HCEC 1CT (cell line): ENCODE results near the gene SYNGR3.

ENCODE experiments used
- DNase-seq: peaks from one replicate; pipeline ENCODE4 v3.0.0-alpha.2; 2017

SYNGR3 gene

DNA sequence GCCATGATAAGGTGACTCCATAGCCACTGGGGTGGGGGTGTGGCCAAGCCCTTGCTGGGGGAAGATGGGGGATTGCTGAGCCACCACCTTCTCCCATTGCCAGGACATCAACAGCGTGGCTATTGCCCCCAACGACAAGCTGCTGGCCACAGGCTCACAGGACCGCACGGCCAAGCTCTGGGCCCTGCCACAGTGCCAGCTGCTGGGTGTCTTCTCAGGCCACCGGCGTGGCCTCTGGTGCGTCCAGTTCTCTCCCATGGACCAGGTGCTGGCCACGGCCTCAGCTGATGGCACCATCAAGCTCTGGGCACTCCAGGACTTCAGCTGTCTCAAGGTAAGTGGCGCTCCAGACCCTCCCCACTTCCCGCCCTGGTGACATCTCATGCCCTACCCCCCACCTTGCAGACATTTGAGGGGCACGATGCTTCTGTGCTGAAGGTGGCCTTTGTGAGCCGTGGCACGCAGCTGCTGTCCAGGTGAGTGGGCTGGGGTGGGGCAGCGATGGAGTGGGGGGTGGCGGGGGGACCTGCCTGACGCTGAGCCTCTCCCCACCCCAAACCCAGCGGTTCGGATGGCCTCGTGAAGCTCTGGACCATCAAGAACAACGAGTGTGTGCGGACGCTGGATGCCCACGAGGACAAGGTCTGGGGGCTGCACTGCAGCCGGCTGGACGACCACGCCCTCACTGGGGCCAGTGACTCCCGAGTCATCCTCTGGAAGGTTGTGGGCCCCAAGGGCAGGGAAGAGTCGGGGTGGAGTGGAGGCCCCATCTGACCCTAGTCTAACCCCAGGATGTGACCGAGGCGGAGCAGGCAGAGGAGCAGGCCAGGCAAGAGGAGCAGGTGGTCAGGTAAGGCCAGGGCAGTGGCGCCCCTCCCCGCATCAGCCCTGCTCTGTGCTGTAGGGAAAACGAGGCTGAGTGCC lies 12.6 kb upstream of the SYNGR3 start:
- no peak for DNase-seq

- no peak for DNase-seq
Measured at GRCh38 chr16:1977875-1978268, 11.9 kb upstream of the SYNGR3 start.

GRCh38 chr16:1978476-1979120 lies 11.2 kb upstream of the SYNGR3 start:
- no peak for DNase-seq

DNA sequence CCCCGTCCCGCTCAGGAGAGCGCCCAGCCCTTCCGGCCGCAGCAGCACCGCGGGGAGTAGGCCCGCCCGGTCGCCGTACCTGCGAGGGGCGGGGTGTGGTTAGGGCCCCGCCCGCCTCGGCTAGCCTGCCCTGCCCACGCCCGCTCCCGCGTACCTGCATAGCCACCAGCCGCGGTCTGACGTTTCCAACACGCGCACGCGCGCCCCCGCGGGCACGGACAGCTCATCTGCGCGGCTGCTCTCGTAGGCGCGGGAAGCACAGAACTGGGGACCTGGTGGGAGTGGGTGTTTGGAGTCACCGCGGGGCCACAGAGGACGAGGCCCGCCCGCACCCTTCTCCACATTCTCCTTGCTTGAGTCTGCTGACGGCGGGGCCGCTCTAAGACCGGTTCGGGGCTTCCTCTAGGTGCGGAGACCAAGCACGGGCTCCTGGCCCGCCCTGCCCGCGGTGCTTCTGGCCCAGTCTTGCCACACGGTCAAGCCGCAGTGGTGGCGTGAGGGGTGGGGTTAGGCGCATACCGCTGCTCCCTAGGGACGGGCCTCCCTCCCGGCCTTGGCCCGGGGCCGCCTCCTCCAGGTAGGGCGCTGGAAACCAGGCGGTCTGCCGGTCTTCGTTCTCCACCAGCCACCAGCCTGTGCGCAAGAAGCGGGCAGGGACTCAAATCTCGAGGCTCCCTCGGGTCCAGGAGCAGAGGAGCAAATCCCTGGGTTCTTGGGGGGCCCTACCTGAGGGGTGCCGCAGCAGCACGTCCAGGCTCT lies 10.3 kb upstream of the SYNGR3 start:
- no peak for DNase-seq

GRCh38 chr16:1980030-1980769 lies 9.6 kb upstream of the SYNGR3 start:
- DNase-seq: no peak

GRCh38 chr16:1980770-1981087 lies 9.0 kb upstream of the SYNGR3 start:
- DNase-seq: no peak

- DNase-seq: no peak
Measured at GRCh38 chr16:1981398-1981836, 8.4 kb upstream of the SYNGR3 start, which contains the start of gene NOXO1. TSS of gene NOXO1 (minus strand) at chr16:1981469. CDS start at chr16:1981179, 290 bp downstream.

- DNase-seq: no peak
Measured at GRCh38 chr16:1982013-1982433, 7.7 kb upstream of the SYNGR3 start.

DNA sequence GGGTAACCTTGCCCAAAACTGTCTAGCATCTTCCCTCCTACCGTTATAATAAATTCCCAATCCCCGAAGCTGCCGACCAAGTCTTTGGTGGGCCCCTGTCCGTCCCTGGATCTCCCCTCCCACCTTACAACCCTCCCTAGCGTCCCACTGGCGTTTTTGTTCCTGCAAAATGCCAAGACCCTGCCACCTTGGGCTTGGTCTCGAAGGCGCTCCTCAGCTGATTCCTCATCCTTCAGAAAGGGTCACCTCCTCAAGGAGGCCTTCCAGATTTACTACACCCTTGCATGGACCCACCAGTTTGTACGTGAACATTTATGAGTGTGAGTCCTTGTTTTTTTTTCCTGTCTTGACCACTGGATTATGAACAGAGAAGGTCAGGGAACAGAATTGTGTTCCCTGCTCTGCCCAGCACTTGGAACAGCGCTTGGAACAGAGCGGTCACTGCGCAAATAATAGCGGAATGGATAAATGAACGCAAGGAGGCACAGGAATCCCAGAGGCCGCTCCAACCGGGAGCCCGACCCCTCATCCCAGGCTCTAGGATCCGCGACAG lies 6.7 kb upstream of the SYNGR3 start:
- DNase-seq: peak; percentile 28

- peak; percentile 90 for DNase-seq
Measured at GRCh38 chr16:1983544-1984346, 6.0 kb upstream of the SYNGR3 start, which contains the start of gene GFER. TSS of gene GFER (plus strand) at chr16:1984193. CDS start at chr16:1984219, 26 bp downstream.

DNA sequence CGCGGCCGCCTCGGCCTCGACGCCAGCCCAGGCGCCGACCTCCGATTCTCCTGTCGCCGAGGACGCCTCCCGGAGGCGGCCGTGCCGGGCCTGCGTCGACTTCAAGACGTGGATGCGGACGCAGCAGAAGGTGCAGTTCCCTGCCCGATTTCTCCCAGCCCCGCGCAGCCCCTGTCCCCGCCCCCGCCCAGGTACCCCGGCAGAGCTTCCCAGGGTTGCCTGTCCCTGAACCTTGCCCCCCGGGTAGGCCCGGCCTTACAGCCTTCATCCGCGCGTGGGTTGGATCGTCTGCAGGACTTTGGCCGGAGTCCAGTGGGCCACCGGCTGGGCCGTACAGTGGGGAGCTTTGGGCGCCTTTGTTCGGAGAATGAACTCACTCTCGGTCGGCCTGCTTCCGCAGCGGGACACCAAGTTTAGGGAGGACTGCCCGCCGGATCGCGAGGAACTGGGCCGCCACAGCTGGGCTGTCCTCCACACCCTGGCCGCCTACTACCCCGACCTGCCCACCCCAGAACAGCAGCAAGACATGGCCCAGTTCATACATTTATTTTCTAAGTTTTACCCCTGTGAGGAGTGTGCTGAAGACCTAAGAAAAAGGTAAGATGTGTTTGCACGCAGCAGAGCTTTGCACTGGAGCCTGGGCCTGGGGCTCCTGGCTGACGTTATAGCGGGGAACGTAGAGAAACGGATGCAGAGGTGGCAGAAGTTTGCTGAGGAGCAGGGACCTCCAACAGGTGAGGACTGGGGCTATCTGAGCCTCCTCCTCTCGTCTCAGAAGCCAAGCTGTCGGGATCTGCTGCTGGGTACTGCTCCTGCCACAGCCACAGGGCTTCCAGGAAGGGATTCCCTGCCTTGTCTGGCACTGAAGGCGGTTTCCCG lies 5.2 kb upstream of the SYNGR3 start:
- DNase-seq: no peak

DNA sequence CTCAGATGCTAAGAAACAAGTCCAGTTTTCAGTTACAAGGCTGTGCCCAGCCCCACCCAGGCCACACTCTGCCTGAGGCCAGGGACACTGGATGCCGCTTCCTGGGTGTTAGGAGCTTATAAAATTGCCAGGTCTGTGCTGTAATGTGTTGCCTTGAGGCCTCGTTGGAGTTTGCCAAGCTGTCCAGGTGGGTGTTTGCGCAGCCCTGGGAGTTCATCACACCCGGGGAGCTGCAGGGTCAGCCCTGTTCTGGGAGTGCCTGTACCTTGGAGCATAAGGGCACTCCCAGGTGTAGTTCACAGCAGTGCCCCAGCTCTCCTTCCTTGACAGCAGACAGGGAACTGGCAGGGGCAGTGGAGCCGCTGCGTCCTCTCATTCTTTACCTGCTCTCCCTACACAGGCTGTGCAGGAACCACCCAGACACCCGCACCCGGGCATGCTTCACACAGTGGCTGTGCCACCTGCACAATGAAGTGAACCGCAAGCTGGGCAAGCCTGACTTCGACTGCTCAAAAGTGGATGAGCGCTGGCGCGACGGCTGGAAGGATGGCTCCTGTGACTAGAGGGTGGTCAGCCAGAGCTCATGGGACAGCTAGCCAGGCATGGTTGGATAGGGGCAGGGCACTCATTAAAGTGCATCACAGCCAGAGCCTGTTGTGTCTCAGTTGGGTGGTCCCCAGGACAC lies 4.2 kb upstream of the SYNGR3 start:
- no peak for DNase-seq

GRCh38 chr16:1987198-1987597 lies 2.6 kb upstream of the SYNGR3 start:
- DNase-seq: no peak

DNA sequence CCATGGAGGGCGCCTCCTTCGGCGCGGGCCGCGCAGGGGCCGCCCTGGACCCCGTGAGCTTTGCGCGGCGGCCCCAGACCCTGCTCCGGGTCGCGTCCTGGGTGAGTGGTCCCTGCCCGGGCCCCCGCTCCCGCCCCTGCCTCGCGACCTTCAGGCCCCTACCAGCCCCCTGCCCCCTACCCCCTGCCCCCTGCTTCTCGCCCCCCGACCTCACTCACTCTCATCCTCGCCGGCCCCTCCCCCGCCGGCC lies 256 bp downstream of the SYNGR3 start:
- DNase-seq: no peak

DNA sequence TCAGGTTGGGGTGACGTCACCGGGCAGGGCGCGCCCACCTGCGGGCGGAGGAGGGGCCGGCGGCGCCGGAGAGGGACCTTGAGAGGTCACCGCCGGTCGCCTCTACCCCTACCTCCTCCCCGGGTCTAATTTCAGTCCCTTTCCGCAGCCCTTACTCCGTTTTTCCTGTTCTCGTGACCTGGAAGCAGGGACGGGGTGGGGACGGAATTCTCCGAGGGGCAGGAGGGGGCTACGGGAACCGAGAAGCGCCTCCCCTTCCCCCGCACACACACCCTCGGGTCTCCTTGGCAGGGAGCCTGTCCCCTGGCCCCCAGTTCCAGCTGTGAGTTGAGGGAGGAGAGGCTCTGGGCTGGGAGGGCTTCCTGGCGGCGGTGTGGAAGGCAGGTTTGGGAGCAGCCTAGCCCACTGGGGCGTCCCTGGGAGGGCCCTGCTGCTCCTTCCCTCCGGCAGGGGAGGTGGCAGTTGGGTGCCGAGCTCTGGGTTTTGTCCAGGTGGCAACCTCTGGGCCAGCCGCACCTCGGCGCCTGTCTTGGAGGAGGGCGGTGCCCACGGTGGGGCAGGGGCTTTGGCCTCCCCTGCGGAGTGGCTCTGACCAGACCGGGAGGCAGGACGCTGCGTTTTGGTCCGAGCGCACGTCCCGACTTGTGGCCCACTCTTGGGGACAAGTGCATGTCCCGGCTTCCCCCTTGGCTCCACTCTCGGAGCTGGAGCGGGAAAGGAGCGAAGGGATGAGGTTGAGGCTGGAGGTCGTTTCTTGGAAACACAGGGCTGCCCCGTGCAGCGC lies 773 bp downstream of the SYNGR3 start:
- no peak for DNase-seq

GRCh38 chr16:1991135-1991551 lies 1.4 kb downstream of the SYNGR3 start:
- no peak for DNase-seq

GRCh38 chr16:1991588-1991947 lies 1.8 kb downstream of the SYNGR3 start:
- DNase-seq: no peak

DNA sequence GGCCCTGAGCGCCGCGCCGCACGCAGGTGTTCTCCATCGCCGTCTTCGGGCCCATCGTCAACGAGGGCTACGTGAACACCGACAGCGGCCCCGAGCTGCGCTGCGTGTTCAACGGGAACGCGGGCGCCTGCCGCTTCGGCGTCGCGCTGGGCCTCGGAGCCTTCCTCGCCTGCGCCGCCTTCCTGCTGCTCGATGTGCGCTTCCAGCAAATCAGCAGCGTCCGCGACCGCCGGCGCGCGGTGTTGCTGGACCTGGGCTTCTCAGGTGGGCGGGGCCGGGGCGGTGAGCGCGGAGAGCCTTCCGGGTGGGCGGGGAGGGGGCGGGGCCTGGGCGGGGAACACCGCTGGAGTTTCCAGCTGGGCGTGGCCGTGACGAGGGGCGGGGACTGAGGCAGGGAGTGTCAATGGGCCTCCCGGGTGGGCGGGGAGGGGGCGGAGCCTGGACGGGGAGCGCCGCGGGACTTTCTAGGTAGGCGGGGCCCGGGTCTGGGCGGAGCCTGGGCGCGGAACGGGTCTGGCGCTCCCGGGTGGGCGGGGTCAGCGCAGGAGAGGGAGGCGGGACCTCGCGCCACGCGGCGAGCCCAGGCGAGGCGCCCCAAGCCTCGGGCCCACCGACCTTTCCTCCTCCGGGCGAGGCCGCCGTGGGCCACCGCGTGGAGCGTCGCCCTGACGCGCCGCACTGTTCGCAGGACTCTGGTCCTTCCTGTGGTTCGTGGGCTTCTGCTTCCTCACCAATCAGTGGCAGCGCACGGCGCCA lies 2.4 kb downstream of the SYNGR3 start:
- peak; percentile 50 for DNase-seq
